GM23248 (cell line): ENCODE results near the gene LCN15. TPM values are rescaled to one million over a fixed set of nuclear protein-coding genes. Genes with fewer than 3 reads are reported as not detected.

Source experiments
- DNase-seq: peaks from one replicate; pipeline ENCODE4 v3.0.0-alpha.2; 2015
- H2AFZ ChIP-seq: fragments of 200-600 bp; sonication (generic); 2 replicates; pipeline ENCODE4 v1.6.1; 2016; ENCODE audit warnings: antibody characterized with exemption
- H3F3A ChIP-seq: fragments of 200-600 bp; sonication (generic); 2 replicates; pipeline ENCODE4 v1.6.1; 2016; ENCODE audit warnings: mild to moderate bottlenecking, antibody characterized with exemption, mixed run types; ENCODE audit not compliant: insufficient read depth
- H3K27ac ChIP-seq: fragments of 200-600 bp; sonication (generic); 2 replicates; pipeline ENCODE4 v1.5.1; 2016; ENCODE audit warnings: mild to moderate bottlenecking
- H3K27me3 ChIP-seq: fragments of 200-600 bp; sonication (generic); replicated peaks from 2 replicates; pipeline ENCODE4 v1.6.1; 2016; ENCODE audit warnings: mild to moderate bottlenecking; ENCODE audit not compliant: insufficient read depth
- H3K36me3 ChIP-seq: fragments of 200-600 bp; sonication (generic); 2 replicates; pipeline ENCODE4 v1.6.1; 2016; ENCODE audit warnings: low read depth, mild to moderate bottlenecking
- H3K4me1 ChIP-seq: fragments of 200-600 bp; sonication (generic); 2 replicates; pipeline ENCODE4 v1.6.1; 2016; ENCODE audit warnings: mild to moderate bottlenecking; ENCODE audit not compliant: insufficient read depth
- H3K4me2 ChIP-seq: fragments of 200-600 bp; sonication (generic); one replicate; pipeline ENCODE4 v1.6.1; 2016; ENCODE audit warnings: mild to moderate bottlenecking; ENCODE audit not compliant: unreplicated experiment
- H3K4me3 ChIP-seq: fragments of 200-600 bp; sonication (generic); 2 replicates; pipeline ENCODE4 v1.5.1; 2016; ENCODE audit warnings: mild to moderate bottlenecking
- H3K79me2 ChIP-seq: fragments of 200-600 bp; sonication (generic); 2 replicates; pipeline ENCODE4 v1.6.1; 2016; ENCODE audit warnings: mild to moderate bottlenecking; ENCODE audit not compliant: insufficient read depth
- H3K9ac ChIP-seq: fragments of 200-600 bp; sonication (generic); 2 replicates; pipeline ENCODE4 v1.6.1; 2016; ENCODE audit warnings: mild to moderate bottlenecking
- H3K9me2 ChIP-seq: fragments of 200-600 bp; sonication (generic); 2 replicates; pipeline ENCODE4 v1.6.1; 2016; ENCODE audit warnings: mixed run types, mild to moderate bottlenecking, moderate library complexity; ENCODE audit not compliant: insufficient read depth
- H3K9me3 ChIP-seq: fragments of 200-600 bp; sonication (generic); one replicate; pipeline ENCODE4 v1.6.1; 2017; ENCODE audit warnings: low read depth
- H4K20me1 ChIP-seq: fragments of 200-600 bp; sonication (generic); 2 replicates; pipeline ENCODE4 v1.6.0; 2016; ENCODE audit not compliant: insufficient read depth
- EZH2 ChIP-seq: fragments of 200-600 bp; sonication (generic); IDR thresholded peaks from 2 replicates; pipeline ENCODE4 v1.6.1; 2018; ENCODE audit warnings: antibody characterized with exemption, mild to moderate bottlenecking; ENCODE audit not compliant: insufficient read depth, poor library complexity, severe bottlenecking
- EZH2phosphoT487 ChIP-seq: fragments of 200-600 bp; sonication (generic); IDR thresholded peaks from 2 replicates; pipeline ENCODE4 v1.6.1; 2018; ENCODE audit warnings: antibody characterized with exemption, moderate library complexity, mild to moderate bottlenecking, low read depth; ENCODE audit not compliant: insufficient read depth
- WGBS, 2 experiments: methylation state at CpG; one replicate each; pipeline ENCODE4 v1.1.6; 2015 to 2017; ENCODE audit warnings: low lambda C conversion rate in 2 of 2, low coverage in 1 of 2; ENCODE audit errors: missing lambda C conversion rate in 2 of 2; 5-methylcytosine and 5-hydroxymethylcytosine counted together
- in situ Hi-C: fragments of 300-500 bp; cut with MboI; formaldehyde crosslinking; loops from 2 replicates; pipeline ENCODE4 v1.15.0; 2020
- polyA plus RNA-seq: library from polyadenylated mRNA; unstranded; fragments of >200 nt; fragmentation: Nextera tagmentation; extraction: Ambion mirVana; gene quantifications from 2 replicates; pipeline ENCODE4 v1.2.1, GENCODE V29; 2016
- total RNA-seq: library from RNA; depleted of rRNA; stranded (reverse); fragments of >200 nt; shearing (Covaris generic); gene quantifications from 2 replicates; pipeline ENCODE4 v1.2.3, GENCODE V29; 2014

The LCN15 gene
- total and polyA plus RNA-seq, 2 experiments from 2014 or later: not detected

- H3K36me3 ChIP-seq: peaks cover 15% of the 10 kb centered on the region; the same call in 1 of the 2 replicates
- peaks cover 17% of the 10 kb centered on the region; the same call in 1 of the 2 replicates for H4K20me1 ChIP-seq
- in situ Hi-C loops: no loop called here
- no peaks in the 10 kb centered on the region for H3K27me3 ChIP-seq
- H3K4me1 ChIP-seq: peaks cover 20% of the 10 kb centered on the region
- no peaks in the 10 kb centered on the region for H3K9me3 ChIP-seq
- H3F3A ChIP-seq: peaks cover 38% of the 10 kb centered on the region
- no peaks in the 10 kb centered on the region for H3K9me2 ChIP-seq
- peaks cover 59% of the 10 kb centered on the region for H3K79me2 ChIP-seq
- peak overlapping the region; percentile 48 for H3K27ac ChIP-seq
- peak overlapping the region; percentile 94 for H3K9ac ChIP-seq
- peak overlapping the region; percentile 98 for H3K4me2 ChIP-seq
- peak overlapping the region; percentile 84 for H3K4me3 ChIP-seq
- 1 to 2% methylated on average over 23 to 51 of the region's 66 CpGs for WGBS, 2 experiments
- no peak for TF ChIP-seq EZH2phosphoT487
- no peak for TF ChIP-seq EZH2
- H2AFZ ChIP-seq: peak overlapping the region; percentile 71
- peak; percentile 91 for DNase-seq
Measured at GRCh38 chr9:136728080-136728547, 36.2 kb downstream of the LCN15 start.

GRCh38 chr9:136726631-136727191 lies 37.6 kb downstream of the LCN15 start:
- Histone ChIP-seq H3K27me3 (no peaks in the 10 kb centered on the region), H2AFZ (no peak overlapping the region), H3K9me2 (no peaks in the 10 kb centered on the region), H3F3A (peaks cover 41% of the 10 kb centered on the region), H3K9ac (peak overlapping the region; percentile 94), H3K36me3 (peaks cover 15% of the 10 kb centered on the region; the same call in 1 of the 2 replicates), H3K27ac (peak overlapping the region; percentile 40), H3K79me2 (peaks cover 55% of the 10 kb centered on the region), H3K4me3 (peak overlapping the region; percentile 84), H4K20me1 (peaks cover 17% of the 10 kb centered on the region; the same call in 1 of the 2 replicates), H3K4me2 (peak overlapping the region; percentile 92), H3K4me1 (peaks cover 21% of the 10 kb centered on the region), H3K9me3 (no peaks in the 10 kb centered on the region)
- 14 to 15% methylated on average over 18 of the region's 18 CpGs for WGBS, 2 experiments
- DNase-seq: peak; percentile 59
- TF ChIP-seq EZH2phosphoT487 (no peak), EZH2 (no peak)
- in situ Hi-C loops: no loop called here

DNA sequence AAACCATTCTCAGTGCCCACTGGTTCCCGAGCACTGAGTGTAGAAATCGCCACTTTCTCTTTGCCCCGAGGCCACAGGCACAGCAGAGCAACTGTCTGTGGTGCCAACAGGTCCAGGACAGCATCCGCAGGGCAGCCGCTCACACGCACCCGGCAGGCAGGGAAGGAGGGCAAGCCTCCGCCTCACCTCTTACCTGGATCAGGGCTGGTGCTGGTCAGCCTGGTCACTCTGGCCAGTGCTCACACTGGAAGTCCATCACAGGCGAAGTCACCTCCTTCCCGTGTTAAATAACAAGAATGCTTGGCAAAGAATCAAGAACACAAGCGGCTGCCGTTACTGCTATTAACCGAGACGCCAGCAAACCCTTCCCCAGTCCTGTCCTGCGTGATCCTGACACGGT lies 38.2 kb downstream of the LCN15 start:
- H3K9ac ChIP-seq: peak overlapping the region; percentile 94
- H3K9me3 ChIP-seq: no peaks in the 10 kb centered on the region
- 51 to 56% methylated on average over 16 of the region's 16 CpGs for WGBS, 2 experiments
- H3K4me1 ChIP-seq: peaks cover 24% of the 10 kb centered on the region
- H3F3A ChIP-seq: peaks cover 41% of the 10 kb centered on the region
- no peaks in the 10 kb centered on the region for H3K9me2 ChIP-seq
- H3K4me3 ChIP-seq: peak overlapping the region; percentile 84
- H2AFZ ChIP-seq: no peak overlapping the region
- H3K4me2 ChIP-seq: peak overlapping the region; percentile 92
- no peak for DNase-seq
- no peaks in the 10 kb centered on the region for H3K27me3 ChIP-seq
- H3K79me2 ChIP-seq: peaks cover 49% of the 10 kb centered on the region
- peak overlapping the region; percentile 40 for H3K27ac ChIP-seq
- in situ Hi-C loops: no loop called here
- H3K36me3 ChIP-seq: peaks cover 15% of the 10 kb centered on the region; the same call in 1 of the 2 replicates
- peaks cover 17% of the 10 kb centered on the region; the same call in 1 of the 2 replicates for H4K20me1 ChIP-seq
- no peak for TF ChIP-seq EZH2phosphoT487
- no peak for TF ChIP-seq EZH2

DNA sequence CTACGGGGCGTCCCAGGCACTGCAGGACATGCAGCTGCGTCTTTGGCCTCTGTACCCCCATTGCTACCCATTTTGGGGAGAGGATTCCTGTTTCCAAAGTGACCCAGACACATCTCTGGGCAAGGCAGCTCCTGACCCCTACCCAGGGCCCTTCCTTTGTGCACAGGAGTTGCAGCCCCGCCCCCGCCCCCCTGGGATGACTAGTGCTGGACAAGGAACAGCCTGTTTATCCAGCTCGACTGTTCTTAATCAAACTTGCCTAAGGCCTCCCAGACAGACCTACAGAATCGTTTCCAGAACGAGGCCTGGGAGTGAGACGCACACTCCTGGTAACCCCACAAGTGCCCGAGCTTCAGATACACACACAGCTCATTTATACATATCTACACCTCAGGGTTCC lies 38.7 kb downstream of the LCN15 start:
- peak overlapping the region; percentile 92 for H3K4me2 ChIP-seq
- H3K9ac ChIP-seq: peak overlapping the region; percentile 94
- peak; percentile 78 for DNase-seq
- H3F3A ChIP-seq: peaks cover 41% of the 10 kb centered on the region
- peaks cover 27% of the 10 kb centered on the region for H3K4me1 ChIP-seq
- H3K27ac ChIP-seq: peak overlapping the region; percentile 40; the same call in 1 of the 2 replicates
- in situ Hi-C loops: no loop called here
- peaks cover 44% of the 10 kb centered on the region for H3K79me2 ChIP-seq
- H3K4me3 ChIP-seq: peak overlapping the region; percentile 84
- H4K20me1 ChIP-seq: peaks cover 17% of the 10 kb centered on the region; the same call in 1 of the 2 replicates
- H3K9me3 ChIP-seq: no peaks in the 10 kb centered on the region
- H2AFZ ChIP-seq: no peak overlapping the region
- WGBS, 2 experiments: 34 to 36% methylated on average over 10 of the region's 10 CpGs
- no peaks in the 10 kb centered on the region for H3K9me2 ChIP-seq
- no peaks in the 10 kb centered on the region for H3K27me3 ChIP-seq
- TF ChIP-seq EZH2phosphoT487 (no peak), EZH2 (no peak)
- peaks cover 15% of the 10 kb centered on the region; the same call in 1 of the 2 replicates for H3K36me3 ChIP-seq
